Astrocyte (in vitro differentiated cells and primary cell): ENCODE measurements around the gene PTPRN2.

Experiments
- EZH2 ChIP-seq: IDR thresholded peaks from 2 replicates; pipeline ENCODE4 v1.6.1; 2012; ENCODE audit warnings: mild to moderate bottlenecking, low read length, inconsistent platforms; ENCODE audit not compliant: insufficient read depth
- TF ChIP-seq, protein P1 (sequence below): IDR thresholded peaks from 2 replicates; pipeline ENCODE4 v1.5.1; 2011; ENCODE audit warnings: low read depth, mild to moderate bottlenecking, inconsistent platforms, low read length, moderate library complexity; ENCODE audit not compliant: insufficient read depth

DNA sequence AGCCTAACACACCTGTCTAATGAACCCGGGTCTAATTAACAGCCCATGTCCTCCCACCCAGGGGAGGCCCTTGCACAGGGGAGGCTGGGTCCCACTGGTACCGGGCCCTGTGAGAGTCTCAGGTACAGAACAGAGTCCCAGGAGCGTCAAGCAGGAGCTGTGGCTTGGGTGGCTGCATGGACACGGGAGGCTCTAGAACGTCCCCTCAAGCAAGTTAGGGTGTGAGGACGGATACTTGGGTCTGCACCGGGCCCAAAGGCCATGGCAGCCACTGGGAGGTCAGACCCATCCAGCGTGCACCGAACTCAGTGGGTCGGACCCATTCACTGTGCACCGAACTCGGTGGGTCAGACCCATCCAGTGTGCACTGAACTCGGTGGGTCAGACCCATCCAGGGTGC lies 941.1 kb downstream of the PTPRN2 start:
- TF ChIP-seq, protein P1, sequence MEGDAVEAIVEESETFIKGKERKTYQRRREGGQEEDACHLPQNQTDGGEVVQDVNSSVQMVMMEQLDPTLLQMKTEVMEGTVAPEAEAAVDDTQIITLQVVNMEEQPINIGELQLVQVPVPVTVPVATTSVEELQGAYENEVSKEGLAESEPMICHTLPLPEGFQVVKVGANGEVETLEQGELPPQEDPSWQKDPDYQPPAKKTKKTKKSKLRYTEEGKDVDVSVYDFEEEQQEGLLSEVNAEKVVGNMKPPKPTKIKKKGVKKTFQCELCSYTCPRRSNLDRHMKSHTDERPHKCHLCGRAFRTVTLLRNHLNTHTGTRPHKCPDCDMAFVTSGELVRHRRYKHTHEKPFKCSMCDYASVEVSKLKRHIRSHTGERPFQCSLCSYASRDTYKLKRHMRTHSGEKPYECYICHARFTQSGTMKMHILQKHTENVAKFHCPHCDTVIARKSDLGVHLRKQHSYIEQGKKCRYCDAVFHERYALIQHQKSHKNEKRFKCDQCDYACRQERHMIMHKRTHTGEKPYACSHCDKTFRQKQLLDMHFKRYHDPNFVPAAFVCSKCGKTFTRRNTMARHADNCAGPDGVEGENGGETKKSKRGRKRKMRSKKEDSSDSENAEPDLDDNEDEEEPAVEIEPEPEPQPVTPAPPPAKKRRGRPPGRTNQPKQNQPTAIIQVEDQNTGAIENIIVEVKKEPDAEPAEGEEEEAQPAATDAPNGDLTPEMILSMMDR = no peak
- TF ChIP-seq EZH2 = no peak
